HL-60 (cell line): ENCODE data around the gene ATXN7L1.

Experiments used
- CTCF ChIP-seq: IDR thresholded peaks from one replicate; pipeline ENCODE4 v1.5.1; 2011; ENCODE audit warnings: low read length, control low read depth, inconsistent platforms; ENCODE audit not compliant: insufficient read depth
- POLR2AphosphoS5 ChIP-seq: IDR thresholded peaks from 2 replicates; pipeline ENCODE4 v1.6.1; 2012; ENCODE audit warnings: low read depth
- TF ChIP-seq, protein P1 (sequence below): IDR thresholded peaks from 2 replicates; pipeline ENCODE4 v1.6.1; 2012; ENCODE audit warnings: low read depth; ENCODE audit not compliant: insufficient replicate concordance

DNA sequence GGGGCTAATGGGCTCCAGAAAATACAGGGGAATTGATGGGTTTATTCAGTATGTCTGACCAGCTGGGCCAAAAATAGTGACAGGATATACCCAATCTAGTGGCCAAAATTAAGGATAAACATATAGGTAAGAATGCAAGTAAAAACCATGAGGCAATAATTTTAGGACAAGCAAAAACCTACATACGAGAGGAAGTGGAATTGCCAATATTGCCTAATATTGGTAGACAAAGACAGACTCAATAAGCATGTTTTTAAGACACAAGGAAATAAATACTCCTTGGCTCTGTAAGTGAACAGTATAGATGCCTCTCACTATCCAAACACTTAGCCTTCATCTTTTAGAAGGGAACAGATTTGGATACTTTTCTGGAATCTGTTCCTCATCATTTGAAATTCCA, 51.0 kb downstream of the ATXN7L1 start:
- TF ChIP-seq CTCF (no peak), POLR2AphosphoS5 (no peak)
- TF ChIP-seq, protein P1, sequence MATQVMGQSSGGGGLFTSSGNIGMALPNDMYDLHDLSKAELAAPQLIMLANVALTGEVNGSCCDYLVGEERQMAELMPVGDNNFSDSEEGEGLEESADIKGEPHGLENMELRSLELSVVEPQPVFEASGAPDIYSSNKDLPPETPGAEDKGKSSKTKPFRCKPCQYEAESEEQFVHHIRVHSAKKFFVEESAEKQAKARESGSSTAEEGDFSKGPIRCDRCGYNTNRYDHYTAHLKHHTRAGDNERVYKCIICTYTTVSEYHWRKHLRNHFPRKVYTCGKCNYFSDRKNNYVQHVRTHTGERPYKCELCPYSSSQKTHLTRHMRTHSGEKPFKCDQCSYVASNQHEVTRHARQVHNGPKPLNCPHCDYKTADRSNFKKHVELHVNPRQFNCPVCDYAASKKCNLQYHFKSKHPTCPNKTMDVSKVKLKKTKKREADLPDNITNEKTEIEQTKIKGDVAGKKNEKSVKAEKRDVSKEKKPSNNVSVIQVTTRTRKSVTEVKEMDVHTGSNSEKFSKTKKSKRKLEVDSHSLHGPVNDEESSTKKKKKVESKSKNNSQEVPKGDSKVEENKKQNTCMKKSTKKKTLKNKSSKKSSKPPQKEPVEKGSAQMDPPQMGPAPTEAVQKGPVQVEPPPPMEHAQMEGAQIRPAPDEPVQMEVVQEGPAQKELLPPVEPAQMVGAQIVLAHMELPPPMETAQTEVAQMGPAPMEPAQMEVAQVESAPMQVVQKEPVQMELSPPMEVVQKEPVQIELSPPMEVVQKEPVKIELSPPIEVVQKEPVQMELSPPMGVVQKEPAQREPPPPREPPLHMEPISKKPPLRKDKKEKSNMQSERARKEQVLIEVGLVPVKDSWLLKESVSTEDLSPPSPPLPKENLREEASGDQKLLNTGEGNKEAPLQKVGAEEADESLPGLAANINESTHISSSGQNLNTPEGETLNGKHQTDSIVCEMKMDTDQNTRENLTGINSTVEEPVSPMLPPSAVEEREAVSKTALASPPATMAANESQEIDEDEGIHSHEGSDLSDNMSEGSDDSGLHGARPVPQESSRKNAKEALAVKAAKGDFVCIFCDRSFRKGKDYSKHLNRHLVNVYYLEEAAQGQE: no peak
